ENCODE data around the gene LRRTM4. TPM values are rescaled to one million over a fixed set of nuclear protein-coding genes. Genes with fewer than 3 reads are reported as not detected.
"Not testable (repeated sequence)": the region's sequence is repeated elsewhere in the genome, so short reads cannot be mapped to it uniquely, and the experiment has no call there.

The LRRTM4 gene
- total RNA-seq, 1 experiment from 2014 or later: 3.6 TPM

DNA sequence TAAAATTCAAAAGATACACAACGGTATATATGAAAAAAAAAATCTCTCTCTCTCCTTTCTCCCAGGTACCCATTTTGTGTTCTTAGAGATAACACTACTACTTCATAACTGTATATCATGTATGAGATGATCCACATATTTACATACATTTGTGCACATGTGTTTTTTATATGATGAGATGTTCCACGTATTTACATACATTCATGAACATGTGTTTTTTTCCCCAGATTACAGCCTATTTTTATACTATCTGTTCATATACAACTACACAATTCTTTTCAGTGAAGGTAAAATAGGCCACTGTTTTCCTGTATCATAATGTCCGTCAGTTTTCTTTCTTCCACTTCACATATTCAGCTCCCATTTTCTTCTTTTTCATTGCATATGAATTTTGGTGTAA lies 808.9 kb downstream of the LRRTM4 start:
- DNase-seq: no peak
- H3K27me3 ChIP-seq (ENCODE audit: control insufficient read depth, insufficient read depth, low read length): no peaks in the 10 kb centered on the region
- H3K36me3 ChIP-seq (replicated peaks; ENCODE audit: control insufficient read depth, insufficient read depth, low read length): no peaks in the 10 kb centered on the region
- no peak overlapping the region for H3K4me3 ChIP-seq (ENCODE audit: insufficient read depth, low read depth, low read length)

- no peak overlapping the region for H3K4me3 ChIP-seq (ENCODE audit: insufficient read depth, low read depth, low read length)
- peak; percentile 41 for DNase-seq
- no peaks in the 10 kb centered on the region for H3K36me3 ChIP-seq (replicated peaks; ENCODE audit: control insufficient read depth, insufficient read depth, low read length)
- no peaks in the 10 kb centered on the region for H3K27me3 ChIP-seq (ENCODE audit: control insufficient read depth, insufficient read depth, low read length)
Measured at GRCh38 chr2:76711490-76711889, 810.7 kb downstream of the LRRTM4 start.

DNA sequence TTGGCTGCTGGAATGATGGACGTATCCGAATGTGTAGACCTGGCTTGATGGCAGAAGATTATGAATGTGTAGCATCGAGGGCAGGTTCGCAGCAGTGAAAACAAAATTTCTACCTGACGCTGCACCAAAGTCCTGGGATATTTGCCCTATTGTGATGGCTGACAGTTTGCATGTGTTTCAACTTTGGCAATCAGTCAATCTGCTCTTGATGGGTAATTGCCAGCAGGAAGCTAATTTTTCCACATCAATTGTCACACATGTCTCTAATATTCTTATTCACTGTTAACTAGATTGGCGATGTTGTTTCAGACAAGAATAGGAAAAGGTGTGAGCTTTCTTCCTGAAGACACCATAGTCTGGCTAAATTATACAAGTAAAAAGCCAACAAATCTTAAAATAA lies 821.3 kb downstream of the LRRTM4 start:
- Histone ChIP-seq H3K4me3 (ENCODE audit: insufficient read depth, low read depth, low read length) (no peak overlapping the region), H3K36me3 (replicated peaks; ENCODE audit: control insufficient read depth, insufficient read depth, low read length) (no peaks in the 10 kb centered on the region), H3K27me3 (ENCODE audit: control insufficient read depth, insufficient read depth, low read length) (no peaks in the 10 kb centered on the region)
- no peak for DNase-seq

DNA sequence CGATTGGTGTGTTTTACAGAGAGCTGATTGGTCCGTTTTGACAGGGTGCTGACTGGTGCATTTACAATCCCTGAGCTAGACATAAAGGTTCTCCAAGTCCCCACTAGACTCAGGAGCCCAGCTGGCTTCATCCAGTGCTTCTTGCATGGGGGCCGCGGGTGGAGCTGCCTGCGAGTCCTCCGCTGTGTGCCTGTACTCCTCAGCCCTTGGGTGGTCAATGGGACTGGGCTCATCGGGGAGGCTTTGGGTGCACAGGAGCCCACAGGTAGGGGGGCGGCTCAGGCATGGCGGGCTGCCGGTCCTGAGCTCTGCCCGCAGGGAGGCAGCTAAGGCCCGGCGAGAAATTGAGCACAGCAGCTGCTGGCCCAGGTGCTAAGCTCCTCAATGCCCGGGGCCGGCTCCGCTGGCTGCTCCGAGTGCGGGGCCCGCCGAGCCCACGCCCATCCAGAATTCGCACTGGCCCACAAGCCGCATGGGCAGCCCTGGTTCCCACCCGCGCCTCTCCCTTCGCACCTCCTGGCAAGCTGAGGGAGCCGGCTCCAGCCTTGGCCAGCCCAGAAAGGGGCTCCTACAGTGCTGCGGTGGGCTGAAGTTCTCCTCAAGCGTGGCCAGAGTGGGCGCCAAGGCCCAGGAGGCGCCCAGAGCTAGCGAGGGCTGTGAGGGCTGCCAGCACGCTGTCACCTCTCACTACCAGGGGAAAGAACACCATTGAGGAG lies 824.0 kb downstream of the LRRTM4 start:
- not testable (repeated sequence) for H3K27me3 ChIP-seq (ENCODE audit: control insufficient read depth, insufficient read depth, low read length); H3K4me3 ChIP-seq (ENCODE audit: insufficient read depth, low read depth, low read length); H3K36me3 ChIP-seq (replicated peaks; ENCODE audit: control insufficient read depth, insufficient read depth, low read length); DNase-seq
